CD14-positive monocyte (primary cell): ENCODE measurements around the gene ATG10. TPM values are rescaled to one million over a fixed set of nuclear protein-coding genes. Genes with fewer than 3 reads are reported as not detected.

Experiments
- DNase-seq, 3 donors: peaks; one replicate each; pipeline ENCODE4 v3.0.0-alpha.2; 2011 to 2022
- H2AFZ ChIP-seq: 2 replicates; pipeline ENCODE4 v1.6.0; 2012; ENCODE audit warnings: mild to moderate bottlenecking, low read depth, low read length, inconsistent platforms; ENCODE audit not compliant: insufficient read depth, poor library complexity, severe bottlenecking
- H3K27ac ChIP-seq, 2 donors: 1 replicate in 1 of 2; 2 replicates in 1 of 2; pipeline ENCODE4 v1.5.1; 2012 to 2013; ENCODE audit warnings: low read length in 2 of 2, control low read depth in 1 of 2, inconsistent platforms in 1 of 2, low read depth in 1 of 2, mild to moderate bottlenecking in 1 of 2
- H3K27me3 ChIP-seq, 2 donors: one replicate each; pipeline versions ENCODE4 v1.6.0 to v1.6.1; 2011 to 2013; ENCODE audit warnings: low read length in 2 of 2; ENCODE audit not compliant: control insufficient read depth in 2 of 2, insufficient read depth in 2 of 2
- H3K36me3 ChIP-seq, 2 donors: replicated peaks in 1 of 2; 1 replicate in 1 of 2; 2 replicates in 1 of 2; pipeline versions ENCODE4 v1.5.1 to v1.6.1; 2012 to 2013; ENCODE audit warnings: low read length in 2 of 2, control low read depth in 1 of 2, inconsistent platforms in 1 of 2, mild to moderate bottlenecking in 1 of 2; ENCODE audit not compliant: insufficient read depth in 2 of 2, control insufficient read depth in 1 of 2
- H3K4me1 ChIP-seq, 2 donors: 1 replicate in 1 of 2; 2 replicates in 1 of 2; pipeline versions ENCODE4 v1.5.1 to v1.6.1; 2012 to 2013; ENCODE audit warnings: low read length in 2 of 2, control low read depth in 1 of 2, inconsistent platforms in 1 of 2, mild to moderate bottlenecking in 1 of 2, moderate library complexity in 1 of 2; ENCODE audit not compliant: insufficient read depth in 2 of 2, control insufficient read depth in 1 of 2
- H3K4me2 ChIP-seq: replicated peaks from 2 replicates; pipeline ENCODE3; 2012; ENCODE audit warnings: low read length, moderate library complexity, mild to moderate bottlenecking; ENCODE audit not compliant: poor library complexity, severe bottlenecking; ENCODE audit errors: extremely low read depth
- H3K4me3 ChIP-seq, 3 experiments: fragments of 200-600 bp in 1 of 3; sonication (generic) in 1 of 3; replicated peaks in 1 of 3; 1 replicate in 2 of 3; 2 replicates in 1 of 3; pipeline ENCODE4 v1.5.1; 2011 to 2013; ENCODE audit warnings: low read length in 3 of 3, mild to moderate bottlenecking in 3 of 3, control low read depth in 2 of 3, low read depth in 2 of 3, inconsistent platforms in 1 of 3, moderate library complexity in 1 of 3
- H3K79me2 ChIP-seq: 2 replicates; pipeline ENCODE4 v1.6.0; 2012; ENCODE audit warnings: mild to moderate bottlenecking, control low read depth, inconsistent platforms, low read length, moderate library complexity; ENCODE audit not compliant: insufficient read depth
- H3K9ac ChIP-seq: 2 replicates; pipeline ENCODE4 v1.6.0; 2017; ENCODE audit warnings: low read length, mild to moderate bottlenecking; ENCODE audit not compliant: insufficient read depth, poor library complexity, severe bottlenecking
- H3K9me3 ChIP-seq, 2 donors: replicated peaks in 1 of 2; 1 replicate in 1 of 2; 2 replicates in 1 of 2; pipeline versions ENCODE4 v1.5.1 to v1.6.1; 2012 to 2013; ENCODE audit warnings: low read length in 2 of 2, control low read depth in 1 of 2; ENCODE audit not compliant: control insufficient read depth in 1 of 2, insufficient read depth in 1 of 2
- H4K20me1 ChIP-seq: 2 replicates; pipeline ENCODE4 v1.6.0; 2012; ENCODE audit warnings: mild to moderate bottlenecking, low read length, control low read depth, moderate library complexity; ENCODE audit not compliant: insufficient read depth
- H3K27ac Mint-ChIP-seq, 7 donors: one replicate each; pipeline ENCODE4 v1.8.0; 2020; ENCODE audit warnings: mild to moderate bottlenecking in 7 of 7, mixed read lengths in 7 of 7, moderate library complexity in 6 of 7, inconsistent platforms in 2 of 7
- H3K27me3 Mint-ChIP-seq, 3 donors: one replicate each; pipeline ENCODE4 v1.8.0; 2021 to 2022; ENCODE audit warnings: low read depth in 3 of 3, mild to moderate bottlenecking in 3 of 3, mixed read lengths in 3 of 3, moderate library complexity in 3 of 3, inconsistent platforms in 1 of 3
- H3K36me3 Mint-ChIP-seq, 2 donors: one replicate each; pipeline ENCODE4 v1.8.0; 2020; ENCODE audit warnings: mixed read lengths in 2 of 2, inconsistent platforms in 1 of 2, mild to moderate bottlenecking in 1 of 2
- H3K4me1 Mint-ChIP-seq: one replicate; pipeline ENCODE4 v1.8.0; 2020; ENCODE audit warnings: mild to moderate bottlenecking, mixed read lengths
- H3K4me3 Mint-ChIP-seq, 2 donors: one replicate each; pipeline ENCODE4 v1.8.0; 2020; ENCODE audit warnings: mild to moderate bottlenecking in 2 of 2, mixed read lengths in 2 of 2, moderate library complexity in 1 of 2
- H3K9me3 Mint-ChIP-seq, 7 donors: one replicate each; pipeline ENCODE4 v1.8.0; 2020 to 2022; ENCODE audit warnings: mixed read lengths in 7 of 7, mild to moderate bottlenecking in 6 of 7, moderate library complexity in 6 of 7, inconsistent platforms in 2 of 7
- WGBS: methylation state at CpG from one replicate; pipeline ENCODE4 v1.1.5; 2013; ENCODE audit warnings: missing lambda C conversion rate; ENCODE audit not compliant: insufficient coverage; 5-methylcytosine and 5-hydroxymethylcytosine counted together
- intact Hi-C, 2 donors: fragments of 100-400 bp; cut with micrococcal nuclease; formaldehyde crosslinking; loops; one replicate each; pipeline versions ENCODE4 v1.15.0 to v1.15.1; 2023
- polyA plus RNA-seq, 3 donors: library from polyadenylated mRNA; depleted of rRNA in 1 of 3; unstranded in 2 of 3; stranded (reverse) in 1 of 3; fragments of 300-500 nt in 2 of 3; fragments of >200 nt in 1 of 3; fragmentation: Illumina TruSeq in 2 of 3; gene quantifications; 1 replicate in 2 of 3; 2 replicates in 1 of 3; pipeline ENCODE4 v1.2.3, GENCODE V29; 2012 to 2021
- TF ChIP-seq, protein P1 (sequence below): fragments of 200-600 bp; IDR thresholded peaks from one replicate; pipeline ENCODE4 v1.8.0; 2022; ENCODE audit warnings: antibody characterized with exemption, mild to moderate bottlenecking

The ATG10 gene
- polyA plus RNA-seq, 3 donors, result 2.1 to 7.9 (median 5.6) TPM

- Mint-ChIP-seq H3K36me3 (no peaks in the 10 kb centered on the region), H3K4me1 (peaks cover 10% of the 10 kb centered on the region), H3K4me3 (no peak overlapping the region), H3K9me3 (no peaks in the 10 kb centered on the region), H3K27ac (no peak overlapping the region), H3K27me3 (peaks cover 0 to 2% (median 0%) of the 10 kb centered on the region in 3 donors)
- intact Hi-C loops, result no loop called here
- no peaks in the 10 kb centered on the region for H3K4me1 ChIP-seq
- H3K4me3 ChIP-seq, result no peak overlapping the region
- no peaks in the 10 kb centered on the region for H3K79me2 ChIP-seq
- H3K9me3 ChIP-seq, result no peaks in the 10 kb centered on the region
- no peaks in the 10 kb centered on the region for H4K20me1 ChIP-seq
- no peak overlapping the region for H3K27ac ChIP-seq
- H3K9ac ChIP-seq, result no peak overlapping the region
- H2AFZ ChIP-seq, result no peak overlapping the region
- TF ChIP-seq, protein P1, sequence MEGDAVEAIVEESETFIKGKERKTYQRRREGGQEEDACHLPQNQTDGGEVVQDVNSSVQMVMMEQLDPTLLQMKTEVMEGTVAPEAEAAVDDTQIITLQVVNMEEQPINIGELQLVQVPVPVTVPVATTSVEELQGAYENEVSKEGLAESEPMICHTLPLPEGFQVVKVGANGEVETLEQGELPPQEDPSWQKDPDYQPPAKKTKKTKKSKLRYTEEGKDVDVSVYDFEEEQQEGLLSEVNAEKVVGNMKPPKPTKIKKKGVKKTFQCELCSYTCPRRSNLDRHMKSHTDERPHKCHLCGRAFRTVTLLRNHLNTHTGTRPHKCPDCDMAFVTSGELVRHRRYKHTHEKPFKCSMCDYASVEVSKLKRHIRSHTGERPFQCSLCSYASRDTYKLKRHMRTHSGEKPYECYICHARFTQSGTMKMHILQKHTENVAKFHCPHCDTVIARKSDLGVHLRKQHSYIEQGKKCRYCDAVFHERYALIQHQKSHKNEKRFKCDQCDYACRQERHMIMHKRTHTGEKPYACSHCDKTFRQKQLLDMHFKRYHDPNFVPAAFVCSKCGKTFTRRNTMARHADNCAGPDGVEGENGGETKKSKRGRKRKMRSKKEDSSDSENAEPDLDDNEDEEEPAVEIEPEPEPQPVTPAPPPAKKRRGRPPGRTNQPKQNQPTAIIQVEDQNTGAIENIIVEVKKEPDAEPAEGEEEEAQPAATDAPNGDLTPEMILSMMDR, result no peak
- DNase-seq, result no peak
- no peak overlapping the region for H3K4me2 ChIP-seq
- H3K36me3 ChIP-seq, result no peaks in the 10 kb centered on the region
- no peaks in the 10 kb centered on the region for H3K27me3 ChIP-seq
Observed at GRCh38 chr5:82295144-82295543, 323.3 kb downstream of the ATG10 start.

DNA sequence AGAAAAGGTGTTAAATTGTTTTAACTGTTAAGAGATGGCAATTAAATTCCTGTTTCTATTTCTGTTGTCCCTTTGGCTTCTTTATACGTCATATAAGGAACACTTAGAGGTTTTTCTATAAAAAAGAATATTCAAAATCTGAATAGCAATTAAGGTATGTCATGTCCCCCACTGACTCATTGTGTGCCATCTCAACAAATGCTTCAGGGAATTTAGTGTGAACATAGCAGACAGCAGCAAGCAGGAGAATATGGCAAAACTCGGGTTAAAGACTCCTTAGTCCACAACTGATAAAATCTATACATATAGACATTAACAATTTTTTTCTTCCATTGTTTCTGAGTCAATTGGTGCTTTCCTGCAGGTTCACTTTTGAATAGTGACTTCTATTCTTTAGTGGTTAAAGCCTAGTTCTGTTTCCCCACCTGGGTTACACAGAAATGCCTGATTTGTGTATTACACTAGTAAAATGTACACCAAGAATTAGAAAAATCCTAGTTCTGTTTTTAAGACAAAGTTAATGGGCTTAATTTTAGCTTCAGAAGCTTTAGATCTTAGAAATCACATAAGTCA lies 324.2 kb downstream of the ATG10 start:
- no peak overlapping the region for H3K27ac Mint-ChIP-seq

More for the DNA sequence above, 324.2 kb downstream of the ATG10 start:
- H3K4me1 ChIP-seq, result no peaks in the 10 kb centered on the region
- no peak overlapping the region for H3K4me3 Mint-ChIP-seq
- no peaks in the 10 kb centered on the region for H3K79me2 ChIP-seq
- H3K9me3 Mint-ChIP-seq, result no peaks in the 10 kb centered on the region
- TF ChIP-seq, protein P1, result no peak
- no peak overlapping the region for H2AFZ ChIP-seq
- WGBS, result no CpG with 5 or more reads among the region's 2 CpGs
- H3K27ac ChIP-seq, result no peak overlapping the region
- DNase-seq, result no peak
- intact Hi-C loops, result no loop called here
- no peaks in the 10 kb centered on the region for H4K20me1 ChIP-seq
- no peaks in the 10 kb centered on the region for H3K36me3 ChIP-seq
- no peaks in the 10 kb centered on the region for H3K36me3 Mint-ChIP-seq
- no peak overlapping the region for H3K4me3 ChIP-seq
- peaks cover 0 to 2% (median 0%) of the 10 kb centered on the region in 3 donors for H3K27me3 Mint-ChIP-seq
- H3K9ac ChIP-seq, result no peak overlapping the region
- no peaks in the 10 kb centered on the region for H3K9me3 ChIP-seq
- no peaks in the 10 kb centered on the region for H3K27me3 ChIP-seq
- H3K4me1 Mint-ChIP-seq, result peaks cover 10% of the 10 kb centered on the region
- H3K4me2 ChIP-seq, result no peak overlapping the region
